Lung (tissue), 12 donors: Measurements from ENCODE around the gene MSANTD1. TPM values are rescaled to one million over a fixed set of nuclear protein-coding genes. Genes with fewer than 3 reads are reported as not detected.

Source experiments
- ATAC-seq: fragments of 200-7000 bp; cut with Tn5 transposase; one replicate; pipeline ENCODE4 v1.9.1; 2020; ENCODE audit warnings: moderate number of reproducible peaks; ENCODE audit not compliant: insufficient read depth, low FRiP score
- DNase-seq, 3 donors: peaks; one replicate each; pipeline ENCODE4 v3.0.0-alpha.2; 2013 to 2017
- H3K27ac ChIP-seq, 2 donors: one replicate each; pipeline ENCODE4 v1.5.1; 2013; ENCODE audit warnings: mild to moderate bottlenecking in 2 of 2, moderate library complexity in 2 of 2, control low read depth in 1 of 2, inconsistent platforms in 1 of 2, low read depth in 1 of 2, low read length in 1 of 2
- H3K27me3 ChIP-seq, 3 donors: one replicate each; pipeline ENCODE4 v1.5.1; 2013; ENCODE audit warnings: low read length in 2 of 3; ENCODE audit not compliant: control insufficient read depth in 3 of 3, insufficient read depth in 3 of 3
- H3K36me3 ChIP-seq, 4 donors: one replicate each; pipeline ENCODE4 v1.5.1; 2013; ENCODE audit warnings: low read length in 4 of 4, mild to moderate bottlenecking in 1 of 4, moderate library complexity in 1 of 4; ENCODE audit not compliant: control insufficient read depth in 4 of 4, insufficient read depth in 4 of 4
- H3K4me1 ChIP-seq, 5 donors: one replicate each; pipeline ENCODE4 v1.5.1; 2013; ENCODE audit warnings: low read length in 5 of 5, mild to moderate bottlenecking in 2 of 5, moderate library complexity in 1 of 5; ENCODE audit not compliant: control insufficient read depth in 5 of 5, insufficient read depth in 5 of 5
- H3K4me3 ChIP-seq: one replicate; pipeline ENCODE4 v1.5.1; 2013; ENCODE audit warnings: mild to moderate bottlenecking, control low read depth, moderate library complexity
- H3K9ac ChIP-seq, 2 donors: one replicate each; pipeline ENCODE4 v1.5.1; 2013; ENCODE audit warnings: low read length in 2 of 2, control low read depth in 1 of 2; ENCODE audit not compliant: insufficient read depth in 1 of 2
- H3K9me3 ChIP-seq, 4 donors: one replicate each; pipeline ENCODE4 v1.5.1; 2013; ENCODE audit warnings: low read length in 3 of 4, mild to moderate bottlenecking in 1 of 4, moderate library complexity in 1 of 4; ENCODE audit not compliant: control insufficient read depth in 4 of 4, insufficient read depth in 3 of 4
- WGBS, 2 donors: extraction: QIAGEN DNeasy Blood & Tissue Kit; methylation state at CpG; one replicate each; pipeline ENCODE4 v1.1.7; 2013; 5-methylcytosine and 5-hydroxymethylcytosine counted together
- polyA plus RNA-seq, 2 donors: library from polyadenylated mRNA; stranded (reverse); fragments of 200-250 nt; gene quantifications; one replicate each; pipeline ENCODE4 v1.2.1, GENCODE V29; 2013
- total RNA-seq, 2 donors: library from RNA; depleted of rRNA in 1 of 2; stranded (reverse); fragments of >200 nt in 1 of 2; gene quantifications; one replicate each; pipeline ENCODE4 v1.2.1, GENCODE V29; 2014 to 2021
- TF ChIP-seq, protein P1 (sequence below): IDR thresholded peaks from 2 replicates; pipeline ENCODE4 v1.5.1; 2012; ENCODE audit warnings: mild to moderate bottlenecking; ENCODE audit errors: control extremely low read depth, extremely low read depth
- donor health status: control.
- donor health status: control.
- donor health status: Bipolar disorder and iron deficiency.
- donor health status: healthy.
- donor health status: DM: yes; HTN: yes; CAD: no.

MSANTD1 gene
- total and polyA plus RNA-seq, 4 donors, result 0.35 to 1.4 (median 0.88) TPM

DNA sequence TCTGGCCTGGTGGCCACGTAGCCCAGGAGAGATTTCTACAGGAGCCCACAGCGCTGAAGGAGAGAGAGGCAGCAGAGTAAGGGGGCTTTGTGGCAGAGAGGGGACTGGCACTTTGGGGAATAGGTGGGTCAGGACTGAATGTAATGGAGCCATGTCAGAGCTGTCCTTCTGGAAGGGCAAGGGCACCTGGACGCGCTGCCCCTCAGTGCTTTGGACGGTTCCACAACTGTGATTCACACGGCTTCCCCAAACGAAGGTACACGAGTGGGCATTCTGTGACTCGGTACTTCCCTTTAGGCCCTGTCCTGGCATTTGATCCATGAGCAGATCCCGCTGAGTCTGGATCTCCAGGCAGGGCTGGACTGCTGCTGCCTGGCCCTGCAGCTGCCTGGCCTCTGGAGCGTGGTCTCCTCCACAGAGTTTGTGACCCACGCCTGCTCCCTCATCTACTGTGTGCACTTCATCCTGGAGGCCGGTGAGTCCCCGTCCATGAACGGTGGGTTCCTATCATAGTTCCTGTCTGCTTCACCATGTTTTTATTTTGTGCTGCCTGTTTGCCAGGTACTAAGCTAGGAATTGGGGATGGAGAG, 35.2 kb upstream of the MSANTD1 start:
- Histone ChIP-seq H3K9ac (no peak overlapping the region), H3K36me3 (peaks cover 18 to 60% (median 60%) of the 10 kb centered on the region in 4 donors), H3K4me1 (peaks cover 0 to 2% (median 0%) of the 10 kb centered on the region in 5 donors), H3K27me3 (no peaks in the 10 kb centered on the region), H3K27ac (no peak overlapping the region), H3K9me3 (no peaks in the 10 kb centered on the region), H3K4me3 (no peak overlapping the region)
- TF ChIP-seq, protein P1, sequence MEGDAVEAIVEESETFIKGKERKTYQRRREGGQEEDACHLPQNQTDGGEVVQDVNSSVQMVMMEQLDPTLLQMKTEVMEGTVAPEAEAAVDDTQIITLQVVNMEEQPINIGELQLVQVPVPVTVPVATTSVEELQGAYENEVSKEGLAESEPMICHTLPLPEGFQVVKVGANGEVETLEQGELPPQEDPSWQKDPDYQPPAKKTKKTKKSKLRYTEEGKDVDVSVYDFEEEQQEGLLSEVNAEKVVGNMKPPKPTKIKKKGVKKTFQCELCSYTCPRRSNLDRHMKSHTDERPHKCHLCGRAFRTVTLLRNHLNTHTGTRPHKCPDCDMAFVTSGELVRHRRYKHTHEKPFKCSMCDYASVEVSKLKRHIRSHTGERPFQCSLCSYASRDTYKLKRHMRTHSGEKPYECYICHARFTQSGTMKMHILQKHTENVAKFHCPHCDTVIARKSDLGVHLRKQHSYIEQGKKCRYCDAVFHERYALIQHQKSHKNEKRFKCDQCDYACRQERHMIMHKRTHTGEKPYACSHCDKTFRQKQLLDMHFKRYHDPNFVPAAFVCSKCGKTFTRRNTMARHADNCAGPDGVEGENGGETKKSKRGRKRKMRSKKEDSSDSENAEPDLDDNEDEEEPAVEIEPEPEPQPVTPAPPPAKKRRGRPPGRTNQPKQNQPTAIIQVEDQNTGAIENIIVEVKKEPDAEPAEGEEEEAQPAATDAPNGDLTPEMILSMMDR, result no peak
- DNase-seq (no peak), ATAC-seq (no peak)
- WGBS, 2 donors, result 94 to 95% methylated on average over 15 of the region's 15 CpGs

DNA sequence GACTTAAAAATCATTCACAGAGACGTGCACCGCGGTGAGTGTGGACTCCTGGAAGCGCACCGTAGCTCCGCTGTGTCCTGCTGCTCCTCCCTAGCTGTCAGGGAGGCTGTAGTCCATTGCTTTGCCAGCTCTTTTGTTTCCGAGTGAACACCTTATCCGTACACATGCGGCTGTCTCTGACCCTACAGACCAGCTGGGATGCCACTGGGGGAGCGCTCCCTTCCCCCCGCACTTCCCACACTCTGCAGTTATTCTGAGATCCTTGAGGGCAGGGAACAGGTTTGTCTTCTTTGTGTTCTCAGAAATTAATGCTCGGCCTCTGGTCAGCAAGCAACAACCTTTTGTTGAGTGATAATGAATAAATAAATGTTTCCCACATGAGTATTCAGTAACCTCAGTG, 33.7 kb upstream of the MSANTD1 start:
- ATAC-seq (no peak), DNase-seq (no peak)
- no peaks in the 10 kb centered on the region for H3K9me3 ChIP-seq
- no peaks in the 10 kb centered on the region for H3K27me3 ChIP-seq
- 93 to 95% methylated on average over 12 of the region's 12 CpGs for WGBS, 2 donors
- TF ChIP-seq, protein P1, result no peak
- H3K9ac ChIP-seq, result no peak overlapping the region
- H3K4me3 ChIP-seq, result no peak overlapping the region
- peaks cover 8 to 59% (median 53%) of the 10 kb centered on the region in 4 donors for H3K36me3 ChIP-seq
- H3K27ac ChIP-seq, result no peak overlapping the region
- peaks cover 0 to 3% (median 0%) of the 10 kb centered on the region in 5 donors for H3K4me1 ChIP-seq

DNA sequence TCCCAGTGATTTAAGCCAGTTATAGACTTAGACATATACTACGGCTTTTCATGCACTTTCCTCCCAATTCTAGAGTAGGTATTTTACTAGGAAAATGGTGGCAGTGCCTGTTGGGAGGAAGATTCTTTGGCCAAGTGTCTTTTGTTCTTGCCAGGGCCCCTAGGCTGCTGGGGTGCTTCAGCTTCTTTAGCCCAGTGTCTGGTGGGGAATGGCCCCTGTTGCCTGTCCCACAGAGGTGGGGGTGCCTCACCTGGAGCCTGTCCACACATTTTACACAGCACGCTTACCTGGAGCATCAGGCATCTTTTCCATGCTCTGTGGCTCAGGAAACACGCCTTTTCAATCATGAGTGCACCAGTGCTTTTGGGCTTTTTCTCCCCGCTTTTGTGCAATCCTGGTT, 33.2 kb upstream of the MSANTD1 start:
- H3K36me3 ChIP-seq, result peaks cover 6 to 61% (median 55%) of the 10 kb centered on the region in 4 donors
- H3K9ac ChIP-seq, result no peak overlapping the region
- H3K4me3 ChIP-seq, result no peak overlapping the region
- H3K9me3 ChIP-seq, result no peaks in the 10 kb centered on the region
- 96 to 97% methylated on average over 4 of the region's 4 CpGs for WGBS, 2 donors
- no peak for ATAC-seq
- TF ChIP-seq, protein P1, result no peak
- no peaks in the 10 kb centered on the region for H3K27me3 ChIP-seq
- no peak overlapping the region for H3K27ac ChIP-seq
- peaks cover 0 to 3% (median 0%) of the 10 kb centered on the region in 5 donors for H3K4me1 ChIP-seq
- no peak for DNase-seq

DNA sequence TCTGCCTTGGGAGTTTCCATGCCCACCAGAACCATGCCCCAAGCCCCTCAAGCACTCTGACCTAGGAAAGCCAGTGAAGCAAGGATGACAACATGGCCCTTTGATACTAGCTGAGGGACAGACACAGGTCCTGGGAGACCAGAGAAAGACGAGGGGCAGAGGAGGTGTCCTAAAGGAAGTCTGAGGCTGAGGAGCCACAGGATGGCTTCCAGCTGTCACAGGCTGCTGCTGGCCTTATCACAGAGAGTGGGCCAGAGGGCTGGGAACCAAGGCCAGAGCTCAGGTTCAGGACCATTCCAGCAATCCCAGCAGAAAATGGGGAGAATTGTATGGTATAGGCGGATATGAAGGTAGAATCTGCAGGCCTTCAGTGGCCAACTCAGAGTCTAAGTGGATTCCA, 31.7 kb upstream of the MSANTD1 start:
- Histone ChIP-seq H3K27me3 (no peaks in the 10 kb centered on the region), H3K9me3 (no peaks in the 10 kb centered on the region), H3K9ac (no peak overlapping the region), H3K4me3 (no peak overlapping the region), H3K36me3 (peaks cover 11 to 67% (median 62%) of the 10 kb centered on the region in 4 donors), H3K27ac (no peak overlapping the region), H3K4me1 (peaks cover 0 to 3% (median 0%) of the 10 kb centered on the region in 5 donors)
- WGBS, 2 donors, result 88 to 100% methylated on average over 2 of the region's 2 CpGs
- DNase-seq (peak in 1 of 3 donors; percentile 47), ATAC-seq (no peak)
- TF ChIP-seq, protein P1, result no peak
